HG03103 (cell line): ENCODE data around the gene TAPBPL.
"Not testable (repeated sequence)": the region's sequence is repeated elsewhere in the genome, so short reads cannot be mapped to it uniquely, and the experiment has no call there.

Experiments used
- ATAC-seq: cut with Tn5 transposase; IDR thresholded peaks from one replicate; pipeline ENCODE4 v1.9.1; 2021; ENCODE audit warnings: low read depth; ENCODE audit not compliant: unreplicated experiment

Gene TAPBPL

GRCh38 chr12:6451348-6452244, at the start of gene TAPBPL:
Gene TAPBPL, plus strand, starts transcription at chr12:6452042. Its CDS starts 207 bp downstream, at chr12:6452249.
- ATAC-seq, result no peak

- no peak for ATAC-seq
These were observed 47.5 kb upstream of the TAPBPL start for GRCh38 chr12:6404390-6404789.

GRCh38 chr12:6405963-6406362, 45.9 kb upstream of the TAPBPL start:
- ATAC-seq, result no peak

GRCh38 chr12:6407236-6407954, 44.4 kb upstream of the TAPBPL start:
- no peak for ATAC-seq

GRCh38 chr12:6416596-6416995, 35.2 kb upstream of the TAPBPL start:
- no peak for ATAC-seq

GRCh38 chr12:6418796-6419195, 33.0 kb upstream of the TAPBPL start:
- no peak for ATAC-seq

GRCh38 chr12:6420364-6420763, 31.5 kb upstream of the TAPBPL start:
- ATAC-seq, result no peak

GRCh38 chr12:6423267-6424007, 28.4 kb upstream of the TAPBPL start:
- no peak for ATAC-seq

- ATAC-seq, result no peak
These were observed 27.9 kb upstream of the TAPBPL start for GRCh38 chr12:6424008-6424347.

- ATAC-seq, result no peak
These were observed 27.0 kb upstream of the TAPBPL start for GRCh38 chr12:6424866-6425265.

GRCh38 chr12:6425590-6426531, 26.0 kb upstream of the TAPBPL start:
- no peak for ATAC-seq

- peak; percentile 66 for ATAC-seq
These were observed 24.8 kb upstream of the TAPBPL start for GRCh38 chr12:6426882-6427671.

GRCh38 chr12:6427796-6428195, 24.0 kb upstream of the TAPBPL start:
- ATAC-seq, result not testable (repeated sequence)

GRCh38 chr12:6428326-6428725, 23.5 kb upstream of the TAPBPL start:
- no peak for ATAC-seq

GRCh38 chr12:6430124-6430989, 21.5 kb upstream of the TAPBPL start:
- ATAC-seq, result no peak

GRCh38 chr12:6432991-6433390, 18.9 kb upstream of the TAPBPL start:
- ATAC-seq, result no peak

GRCh38 chr12:6434205-6435140, 17.4 kb upstream of the TAPBPL start:
- ATAC-seq, result no peak
